OCI-LY7 (cell line): ENCODE results near the gene MC3R.

Source experiments
- CTCF ChIP-seq: fragments of 200-600 bp; sonication (generic); conservative IDR thresholded peaks from 2 replicates; pipeline ENCODE4 v1.5.1; 2014; ENCODE audit warnings: mild to moderate bottlenecking, antibody characterized with exemption, low read length, moderate library complexity, mixed read lengths
- EZH2phosphoT487 ChIP-seq: fragments of 200-600 bp; sonication (generic); IDR thresholded peaks from 2 replicates; pipeline ENCODE4 v1.6.1; 2018; ENCODE audit warnings: low read depth, borderline replicate concordance, mild to moderate bottlenecking, mixed run types, antibody characterized with exemption, low read length, moderate library complexity, mixed read lengths

- TF ChIP-seq EZH2phosphoT487, result no peak
- no peak for TF ChIP-seq CTCF
Measured at GRCh38 chr20:56212091-56212490, 36.4 kb upstream of the MC3R start.
